Measurements from ENCODE around the gene TTLL13.

GRCh38 chr15:90297021-90297420, 47.7 kb downstream of the TTLL13 start:
- TF ChIP-seq CTCF (IDR thresholded peaks at IDR 0.05 in 8 of 11, conservative IDR thresholded peaks at IDR 0.05 in 3 of 11) (no peak), POLR2AphosphoS5 (IDR thresholded peaks at IDR 0.05) (no peak)

Measured in spleen (tissue), 7 donors.